ENCODE measurements around the gene SHROOM3.

Gene SHROOM3

GRCh38 chr4:76641351-76641750, 206.3 kb downstream of the SHROOM3 start:
- no peak overlapping the region for H3K4me3 ChIP-seq (ENCODE audit: control insufficient read depth, low read depth, low read length)
- no peak for DNase-seq (ENCODE audit: low read depth)
- no peak for TF ChIP-seq CTCF (conservative IDR thresholded peaks at IDR 0.05; ENCODE audit: control insufficient read depth, insufficient read depth, low read depth, low read length)

GRCh38 chr4:76641758-76642157, 206.7 kb downstream of the SHROOM3 start:
- no peak for TF ChIP-seq CTCF (conservative IDR thresholded peaks at IDR 0.05; ENCODE audit: control insufficient read depth, insufficient read depth, low read depth, low read length)
- no peak overlapping the region for H3K4me3 ChIP-seq (ENCODE audit: control insufficient read depth, low read depth, low read length)
- no peak for DNase-seq (ENCODE audit: low read depth)

- DNase-seq (ENCODE audit: low read depth): no peak
- TF ChIP-seq CTCF (conservative IDR thresholded peaks at IDR 0.05; ENCODE audit: control insufficient read depth, insufficient read depth, low read depth, low read length): no peak
- H3K4me3 ChIP-seq (ENCODE audit: control insufficient read depth, low read depth, low read length): no peak overlapping the region
Observed at GRCh38 chr4:76644831-76645485, 209.9 kb downstream of the SHROOM3 start.

DNA sequence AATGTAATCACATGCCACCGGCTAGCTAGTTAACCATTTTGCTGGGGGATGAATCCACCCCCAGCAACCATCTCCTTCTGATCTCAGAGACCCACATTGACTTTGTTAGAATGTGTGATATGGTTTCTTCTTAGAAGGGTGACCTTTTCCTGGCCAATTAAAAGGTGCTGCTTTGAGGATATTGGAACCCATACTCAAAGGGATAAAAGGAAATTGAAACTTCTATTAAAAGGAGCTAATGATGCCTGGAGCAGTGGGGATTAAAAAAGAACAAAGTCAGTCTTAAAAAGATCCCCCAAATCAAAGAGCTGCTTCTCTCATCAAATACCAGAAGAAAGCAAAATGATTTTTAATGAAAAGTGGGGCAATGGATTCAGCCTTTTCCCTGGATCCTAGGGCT, 214.1 kb downstream of the SHROOM3 start:
- no peak for TF ChIP-seq CTCF (conservative IDR thresholded peaks at IDR 0.05; ENCODE audit: control insufficient read depth, insufficient read depth, low read depth, low read length)
- DNase-seq (ENCODE audit: low read depth): no peak

DNA sequence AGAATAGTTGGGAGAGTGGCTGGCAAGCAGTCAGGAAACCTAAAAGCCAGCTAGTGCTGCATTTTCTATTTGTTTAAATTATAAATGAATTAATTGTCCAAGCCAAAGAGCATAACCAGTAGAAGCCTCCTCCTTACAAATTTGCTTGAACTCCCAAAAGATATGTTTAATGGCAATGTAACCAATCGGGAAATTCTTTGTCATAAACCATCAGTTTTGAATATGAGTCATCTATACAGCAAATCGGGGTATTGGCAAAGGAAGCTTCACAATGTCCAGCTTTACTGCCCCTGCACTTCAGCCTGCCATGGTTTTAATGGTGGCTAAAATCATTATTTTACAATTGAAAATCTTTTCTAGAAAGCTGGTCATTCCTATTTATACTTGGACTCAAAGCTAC, 216.6 kb downstream of the SHROOM3 start:
- DNase-seq (ENCODE audit: low read depth): peak; percentile 53
- H3K4me3 ChIP-seq (ENCODE audit: control insufficient read depth, low read depth, low read length): no peak overlapping the region
- no peak for TF ChIP-seq CTCF (conservative IDR thresholded peaks at IDR 0.05; ENCODE audit: control insufficient read depth, insufficient read depth, low read depth, low read length)

More for the DNA sequence above, 214.1 kb downstream of the SHROOM3 start:
- H3K4me3 ChIP-seq (ENCODE audit: control insufficient read depth, low read depth, low read length): no peak overlapping the region

DNA sequence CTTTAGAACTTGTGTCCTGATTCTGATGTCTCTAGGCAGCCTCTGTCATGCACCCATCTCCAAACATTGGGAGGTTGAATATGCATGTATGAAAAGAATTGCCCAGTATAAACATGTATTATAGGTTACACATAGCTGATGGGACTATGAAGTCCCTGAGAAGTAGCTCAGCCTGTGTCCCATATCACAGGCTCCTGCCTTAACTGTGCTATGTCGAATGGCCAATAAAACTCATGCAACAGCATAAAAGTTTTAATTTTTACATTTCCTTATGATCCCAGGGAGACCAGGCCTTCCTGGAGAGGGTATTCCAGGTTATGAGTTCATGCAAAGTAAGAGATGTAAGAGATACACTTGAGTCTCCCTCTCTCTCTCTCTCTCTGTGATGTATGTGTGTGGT, 217.4 kb downstream of the SHROOM3 start:
- TF ChIP-seq CTCF (conservative IDR thresholded peaks at IDR 0.05; ENCODE audit: control insufficient read depth, insufficient read depth, low read depth, low read length): no peak
- DNase-seq (ENCODE audit: low read depth): no peak

DNA sequence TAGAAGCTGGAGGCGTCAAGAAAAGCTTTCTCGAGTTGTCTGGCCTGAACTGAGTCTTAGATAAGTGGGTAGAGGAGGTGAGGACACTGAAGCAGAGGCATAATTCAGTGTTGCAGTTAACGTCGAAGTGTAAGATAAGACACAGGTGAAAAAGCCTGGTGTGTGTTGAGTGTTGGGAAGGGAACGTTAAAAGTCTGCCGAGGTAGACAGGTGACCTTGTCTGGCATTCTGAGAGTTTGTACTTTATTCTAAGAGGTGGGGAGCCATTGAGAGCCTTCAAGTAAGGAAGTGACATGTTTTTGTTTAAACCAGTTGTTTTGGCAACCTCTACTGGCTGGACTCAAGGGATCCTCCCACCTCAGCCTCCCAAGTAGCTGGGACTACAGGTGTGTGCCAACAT, 219.1 kb downstream of the SHROOM3 start:
- DNase-seq (ENCODE audit: low read depth): no peak
- TF ChIP-seq CTCF (conservative IDR thresholded peaks at IDR 0.05; ENCODE audit: control insufficient read depth, insufficient read depth, low read depth, low read length): no peak
- no peak overlapping the region for H3K4me3 ChIP-seq (ENCODE audit: control insufficient read depth, low read depth, low read length)

More for the DNA sequence above, 217.4 kb downstream of the SHROOM3 start:
- H3K4me3 ChIP-seq (ENCODE audit: control insufficient read depth, low read depth, low read length): no peak overlapping the region

Data from fibroblast of mammary gland (primary cell).